HG03196 (cell line): ENCODE results near the gene PYROXD2.

Experiments
- ATAC-seq: cut with Tn5 transposase; IDR thresholded peaks from one replicate; pipeline ENCODE4 v1.9.1; 2021; ENCODE audit not compliant: unreplicated experiment

The PYROXD2 gene

GRCh38 chr10:98414932-98415730 lies at the start of gene PYROXD2:
Gene PYROXD2 (minus strand): TSS chr10:98415182. CDS start chr10:98415135, 47 bp downstream.
- no peak for ATAC-seq

GRCh38 chr10:98463976-98464754 lies 49.2 kb upstream of the PYROXD2 start:
- no peak for ATAC-seq

GRCh38 chr10:98463016-98463415 lies 48.0 kb upstream of the PYROXD2 start:
- no peak for ATAC-seq

GRCh38 chr10:98461500-98461842 lies 46.5 kb upstream of the PYROXD2 start:
- ATAC-seq, result no peak

GRCh38 chr10:98460837-98461499 lies 46.0 kb upstream of the PYROXD2 start:
- ATAC-seq, result no peak

GRCh38 chr10:98458809-98459784 lies 44.1 kb upstream of the PYROXD2 start:
- no peak for ATAC-seq

GRCh38 chr10:98457721-98458120 lies 42.7 kb upstream of the PYROXD2 start:
- no peak for ATAC-seq

- no peak for ATAC-seq
Observed at GRCh38 chr10:98456686-98457482, 41.9 kb upstream of the PYROXD2 start.

GRCh38 chr10:98456043-98456570 lies 41.1 kb upstream of the PYROXD2 start:
- ATAC-seq, result no peak

- ATAC-seq, result no peak
Observed at GRCh38 chr10:98453729-98454128, 38.7 kb upstream of the PYROXD2 start.

GRCh38 chr10:98450618-98451017 lies 35.6 kb upstream of the PYROXD2 start:
- no peak for ATAC-seq

- no peak for ATAC-seq
Observed at GRCh38 chr10:98449287-98449686, 34.3 kb upstream of the PYROXD2 start.

GRCh38 chr10:98446661-98447221 lies 31.8 kb upstream of the PYROXD2 start, which contains the start of gene HPS1:
Gene HPS1 (minus strand): TSS chr10:98446935. CDS start chr10:98443240, 3,695 bp downstream.
- ATAC-seq, result peak; percentile 92

GRCh38 chr10:98446151-98446660 lies 31.2 kb upstream of the PYROXD2 start:
- ATAC-seq, result peak; percentile 26

GRCh38 chr10:98445200-98445812 lies 30.3 kb upstream of the PYROXD2 start:
- ATAC-seq, result no peak

GRCh38 chr10:98444314-98445006 lies 29.5 kb upstream of the PYROXD2 start:
- no peak for ATAC-seq

GRCh38 chr10:98438715-98439114 lies 23.7 kb upstream of the PYROXD2 start:
- no peak for ATAC-seq

GRCh38 chr10:98436704-98437103 lies 21.7 kb upstream of the PYROXD2 start:
- ATAC-seq, result no peak
